Mononuclear cell (primary cell): ENCODE data around the gene TAGAP. TPM values are rescaled to one million over a fixed set of nuclear protein-coding genes. Genes with fewer than 3 reads are reported as not detected.
A peak's percentile ranks its signal among the peaks of the same experiment; 100 is the strongest.

Experiments used
- H3K27me3 ChIP-seq: 2 replicates; pipeline ENCODE4 v1.6.0; 2011; ENCODE audit warnings: low read length, control low read depth; ENCODE audit not compliant: insufficient read depth
- H3K4me1 ChIP-seq: 2 replicates; pipeline ENCODE4 v1.5.1; 2011; ENCODE audit warnings: mild to moderate bottlenecking, low read length, control low read depth; ENCODE audit not compliant: insufficient read depth
- H3K4me3 ChIP-seq: 2 replicates; pipeline ENCODE4 v1.5.1; 2011; ENCODE audit warnings: mild to moderate bottlenecking, low read length, moderate library complexity
- H3K9me3 ChIP-seq: 2 replicates; pipeline ENCODE4 v1.5.1; 2011; ENCODE audit warnings: low read depth, mild to moderate bottlenecking, control low read depth, low read length
- total RNA-seq: library from RNA; depleted of rRNA; stranded (reverse); fragments of >200 nt; gene quantifications from one replicate; pipeline ENCODE4 v1.2.3, GENCODE V29; 2012

The TAGAP gene
- total RNA-seq, 1 donor = 320 TPM

DNA sequence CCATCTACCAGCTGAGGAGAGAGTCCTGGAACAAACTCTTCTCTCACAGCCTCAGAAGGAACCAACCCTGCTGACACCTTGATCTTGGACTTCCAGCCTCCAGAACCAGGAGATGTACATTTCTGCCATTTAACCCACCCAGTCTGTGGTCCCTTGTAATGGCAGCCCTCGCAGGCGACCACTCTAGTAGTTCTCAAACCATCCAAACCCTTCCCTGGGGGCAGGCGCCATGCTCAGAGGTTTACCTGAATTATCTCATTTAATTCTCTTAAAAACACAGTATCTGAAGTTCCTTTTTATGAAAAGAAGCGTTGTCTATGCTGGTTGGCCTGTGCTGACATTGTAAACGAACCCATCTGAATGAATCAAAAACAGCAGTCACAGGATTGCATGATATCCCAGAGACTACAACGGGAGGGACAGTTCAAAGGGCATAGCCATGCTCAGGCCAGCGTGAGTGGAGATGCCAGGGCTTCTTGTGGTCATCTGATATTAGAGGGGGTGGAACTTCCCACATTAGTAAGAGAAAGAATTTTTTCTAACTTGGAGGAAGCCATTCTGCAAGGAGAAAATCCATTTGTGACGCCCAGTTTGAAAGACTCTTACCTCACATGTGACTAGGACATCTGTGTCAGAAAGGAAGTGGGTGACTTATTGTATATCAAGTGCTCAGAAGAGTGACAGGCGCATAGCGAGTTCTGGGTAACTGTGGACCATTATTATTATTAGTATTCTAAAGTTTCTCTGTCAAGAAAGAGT is 17.2 kb upstream of the TAGAP start:
- peaks cover 72% of the 10 kb centered on the region for H3K4me1 ChIP-seq
- H3K9me3 ChIP-seq = no peaks in the 10 kb centered on the region
- no peak overlapping the region for H3K4me3 ChIP-seq
- no peaks in the 10 kb centered on the region for H3K27me3 ChIP-seq

DNA sequence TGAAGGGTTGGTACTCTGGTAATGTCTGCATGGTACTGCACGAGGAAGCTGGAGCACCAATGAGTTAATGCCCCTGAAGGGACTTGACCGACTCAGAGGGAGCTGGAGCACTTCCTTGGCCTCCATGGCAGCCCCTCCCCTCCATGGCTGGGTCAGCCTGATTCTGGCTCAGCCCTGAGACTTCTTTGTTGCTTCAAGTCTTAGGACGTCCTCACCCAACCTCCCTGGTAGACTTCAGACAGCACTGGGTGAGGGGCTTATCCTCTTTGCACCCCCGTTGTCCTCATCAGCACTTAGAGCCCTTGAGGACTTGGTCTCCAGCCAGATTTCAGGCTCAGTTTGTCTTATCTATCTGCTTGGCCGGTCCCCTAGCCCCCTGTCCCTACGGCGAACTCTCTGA is 16.4 kb upstream of the TAGAP start:
- peaks cover 81% of the 10 kb centered on the region for H3K4me1 ChIP-seq
- no peaks in the 10 kb centered on the region for H3K9me3 ChIP-seq
- H3K4me3 ChIP-seq = no peak overlapping the region
- H3K27me3 ChIP-seq = no peaks in the 10 kb centered on the region

DNA sequence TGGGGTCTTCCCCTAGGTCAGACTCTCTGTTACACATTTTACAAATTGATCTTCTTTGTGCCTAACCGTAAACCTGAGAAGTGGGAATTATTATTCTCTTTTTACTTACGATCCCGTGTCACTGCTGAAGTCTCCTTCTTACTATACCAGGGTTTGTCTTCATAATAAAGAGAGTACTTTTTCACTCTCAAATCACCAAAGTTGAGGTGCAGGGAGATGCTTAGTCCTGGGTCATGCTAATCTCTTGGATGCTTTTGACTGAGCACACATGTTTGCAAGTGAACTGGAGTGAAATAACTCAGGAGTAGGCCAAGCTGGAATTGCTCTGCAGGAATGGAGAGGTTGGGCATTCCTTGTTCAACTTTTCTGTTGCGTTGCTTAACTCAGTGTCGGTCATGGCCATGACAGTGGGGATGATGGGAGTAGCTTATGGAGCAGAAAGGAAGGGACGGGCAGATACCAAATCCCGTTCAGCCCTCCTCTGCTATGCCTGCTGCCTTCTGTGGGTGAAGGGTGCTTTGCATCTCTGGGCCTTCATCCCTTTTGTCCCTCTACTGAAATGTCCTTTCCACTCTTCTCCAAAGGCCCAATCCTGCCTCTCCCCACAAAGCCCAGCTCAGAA is 15.2 kb upstream of the TAGAP start:
- H3K9me3 ChIP-seq = no peaks in the 10 kb centered on the region
- H3K27me3 ChIP-seq = no peaks in the 10 kb centered on the region
- H3K4me3 ChIP-seq = no peak overlapping the region
- H3K4me1 ChIP-seq = peaks cover 83% of the 10 kb centered on the region

DNA sequence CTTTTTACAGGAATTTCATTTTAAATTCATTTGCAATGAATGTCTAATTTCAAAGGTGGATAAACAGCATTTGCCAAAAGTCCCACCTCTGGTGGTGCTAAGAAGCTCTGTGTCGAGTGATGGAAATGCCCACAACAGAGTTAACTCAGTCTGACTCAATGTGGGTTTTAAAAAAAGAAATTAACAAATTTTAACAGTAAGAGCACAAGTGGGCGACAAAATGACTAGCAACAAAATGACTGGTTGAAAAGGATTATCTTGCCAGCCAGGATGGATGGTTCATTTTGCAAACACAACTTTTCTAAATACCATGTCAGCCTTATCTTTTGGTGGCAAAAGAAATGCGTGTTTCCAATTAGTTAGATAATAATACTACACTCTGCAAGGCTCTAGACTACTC is 14.3 kb upstream of the TAGAP start:
- H3K9me3 ChIP-seq = no peaks in the 10 kb centered on the region
- no peaks in the 10 kb centered on the region for H3K27me3 ChIP-seq
- no peak overlapping the region for H3K4me3 ChIP-seq
- peaks cover 83% of the 10 kb centered on the region for H3K4me1 ChIP-seq

DNA sequence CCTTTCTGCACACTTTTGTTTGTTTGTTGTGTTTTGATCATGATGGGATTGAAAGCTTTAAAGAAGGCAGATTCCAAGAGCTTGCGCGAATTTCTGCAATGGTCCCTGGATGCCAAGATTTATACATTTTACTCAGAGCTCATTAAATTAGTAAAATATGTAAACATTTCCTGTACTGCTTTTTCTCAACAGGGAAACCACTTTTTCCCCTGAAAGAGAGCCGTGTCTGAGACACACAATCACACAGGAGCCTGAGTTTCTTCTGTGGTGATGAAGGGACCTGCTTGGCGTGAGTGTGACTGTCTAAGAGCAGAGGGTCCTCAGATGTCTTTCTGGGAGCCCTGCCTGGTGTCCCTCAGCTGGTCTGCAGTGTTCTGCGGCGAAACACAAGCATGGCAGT is 12.1 kb upstream of the TAGAP start:
- Histone ChIP-seq H3K4me1 (peaks cover 76% of the 10 kb centered on the region), H3K27me3 (no peaks in the 10 kb centered on the region), H3K4me3 (no peak overlapping the region), H3K9me3 (no peaks in the 10 kb centered on the region)

DNA sequence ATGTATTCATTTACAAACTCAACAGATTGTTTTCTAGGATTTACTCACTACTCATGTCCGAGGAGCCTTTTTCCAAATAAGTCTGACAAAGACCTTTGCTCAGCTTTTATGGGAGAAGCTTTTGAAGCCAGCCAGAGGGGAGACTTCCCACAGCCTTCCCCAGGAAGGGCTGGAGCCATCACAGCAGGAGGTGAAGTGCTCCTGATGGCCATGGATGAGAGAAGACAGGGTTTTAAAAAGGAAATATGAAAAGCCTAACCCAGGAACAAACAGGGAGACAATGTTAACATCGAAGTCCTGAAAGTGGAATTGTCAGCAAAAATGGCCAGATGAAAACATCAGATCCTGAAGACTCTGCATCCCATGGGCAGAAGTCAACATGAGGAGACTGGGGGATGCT is 11.6 kb upstream of the TAGAP start:
- H3K27me3 ChIP-seq = no peaks in the 10 kb centered on the region
- no peak overlapping the region for H3K4me3 ChIP-seq
- H3K4me1 ChIP-seq = peaks cover 71% of the 10 kb centered on the region
- no peaks in the 10 kb centered on the region for H3K9me3 ChIP-seq

DNA sequence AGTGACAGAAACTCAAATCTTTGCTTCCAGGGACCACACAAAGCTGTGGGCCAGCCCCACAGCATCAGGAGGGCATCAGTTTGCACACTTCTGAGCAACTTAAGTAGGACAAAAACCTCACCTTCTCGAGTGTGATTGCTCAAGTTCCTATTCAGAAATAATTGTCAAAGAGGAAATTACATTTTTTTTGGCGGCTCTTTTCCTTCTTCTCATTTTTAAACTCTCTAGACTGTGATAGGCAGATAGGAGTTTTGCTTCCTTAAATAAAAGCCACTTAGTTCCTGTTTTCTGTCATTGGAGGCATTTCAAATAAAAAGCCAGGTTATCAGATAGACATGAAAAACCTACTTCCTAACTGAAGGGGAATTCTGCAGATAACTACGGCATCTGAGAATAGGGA is 11.2 kb upstream of the TAGAP start:
- H3K4me1 ChIP-seq = peaks cover 67% of the 10 kb centered on the region
- no peak overlapping the region for H3K4me3 ChIP-seq
- H3K9me3 ChIP-seq = no peaks in the 10 kb centered on the region
- no peaks in the 10 kb centered on the region for H3K27me3 ChIP-seq

DNA sequence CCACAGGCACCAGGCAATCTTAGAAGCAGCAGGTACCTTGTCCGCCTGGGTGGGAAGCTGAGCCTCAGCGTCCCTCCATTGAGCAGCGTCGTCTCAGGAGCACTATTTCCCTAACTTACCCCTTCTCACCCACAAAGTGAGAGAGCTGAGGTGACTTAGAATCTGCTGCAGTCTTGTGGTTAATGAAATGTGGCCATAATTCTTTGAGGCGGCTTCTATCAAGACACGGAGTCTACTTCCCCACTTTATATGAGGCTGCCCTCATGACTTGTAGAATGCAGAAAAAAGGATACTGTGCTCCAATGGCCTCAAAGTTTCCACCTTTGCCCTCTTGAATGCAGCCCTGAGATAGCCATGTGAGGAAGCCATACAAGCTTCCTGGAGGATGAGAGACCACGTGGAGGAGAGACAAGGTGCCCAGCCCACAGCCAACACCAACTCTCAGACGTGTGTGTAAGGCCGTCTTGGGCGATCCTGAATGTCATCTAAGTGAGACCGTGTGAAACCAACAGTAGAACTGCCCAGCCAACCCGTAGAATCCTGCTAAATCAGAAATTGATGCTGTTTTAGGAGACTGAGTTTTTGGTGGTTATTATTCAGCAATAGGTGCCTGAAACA is 9.1 kb upstream of the TAGAP start:
- Histone ChIP-seq H3K9me3 (no peaks in the 10 kb centered on the region), H3K27me3 (no peaks in the 10 kb centered on the region), H3K4me3 (no peak overlapping the region), H3K4me1 (peaks cover 56% of the 10 kb centered on the region)

DNA sequence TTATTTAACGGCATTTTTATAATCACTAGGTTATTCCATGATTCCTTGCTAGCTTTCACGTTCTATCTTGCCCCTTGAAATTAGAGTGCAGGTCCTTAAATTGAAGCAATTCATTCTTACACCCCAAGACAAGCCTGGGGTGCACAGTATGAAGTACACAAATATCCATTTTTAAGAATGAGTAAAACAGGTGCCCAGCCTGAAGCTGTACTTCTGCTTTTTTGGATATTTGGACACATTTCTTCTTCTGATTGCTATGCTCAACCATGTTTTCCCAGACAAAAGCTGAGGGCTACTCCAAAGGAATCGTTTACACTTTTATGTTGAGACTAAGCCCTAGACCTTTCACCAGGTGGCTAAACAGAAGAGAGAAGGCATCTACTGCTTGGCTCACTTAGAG is 7.9 kb upstream of the TAGAP start:
- H3K9me3 ChIP-seq = no peaks in the 10 kb centered on the region
- no peak overlapping the region for H3K4me3 ChIP-seq
- peaks cover 50% of the 10 kb centered on the region for H3K4me1 ChIP-seq
- no peaks in the 10 kb centered on the region for H3K27me3 ChIP-seq

DNA sequence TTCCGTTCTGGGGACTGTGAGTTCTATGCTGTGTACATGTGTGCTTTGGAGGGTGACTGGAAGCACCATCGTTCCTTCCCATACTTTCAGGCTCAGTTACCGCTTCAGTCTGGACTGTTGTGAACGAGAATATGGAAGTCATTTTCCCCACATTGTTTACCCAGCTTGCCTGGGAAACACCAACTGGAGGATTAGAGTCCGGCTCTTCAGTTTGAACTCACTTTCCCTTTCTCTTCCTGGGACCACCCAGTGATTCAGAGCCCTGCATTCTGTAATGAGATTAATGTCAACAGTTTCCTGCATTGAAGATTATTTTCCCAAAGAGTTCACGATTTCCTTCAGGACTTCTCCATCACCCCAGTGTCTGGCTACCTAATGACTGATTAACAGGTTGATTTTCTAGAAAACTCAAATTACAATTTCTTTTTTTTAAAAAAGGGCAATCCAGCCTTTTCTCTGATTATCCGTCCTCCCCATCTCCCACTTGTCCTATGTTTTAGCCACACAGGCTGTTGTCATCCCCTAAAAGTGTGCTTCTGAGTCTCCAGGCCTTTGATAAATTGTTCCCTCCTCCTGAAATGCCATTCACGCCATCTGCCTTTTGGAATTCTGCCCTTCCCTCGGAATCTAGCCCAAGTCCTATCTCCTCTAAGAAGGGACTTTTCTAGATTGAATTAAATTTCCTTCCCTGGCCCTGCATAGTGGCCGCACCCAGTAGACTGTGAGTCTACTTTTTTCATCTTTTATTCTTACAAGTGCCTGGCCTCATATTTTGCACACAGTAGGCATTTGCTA is 3.3 kb upstream of the TAGAP start:
- no peaks in the 10 kb centered on the region for H3K27me3 ChIP-seq
- no peak overlapping the region for H3K4me3 ChIP-seq
- no peaks in the 10 kb centered on the region for H3K9me3 ChIP-seq
- H3K4me1 ChIP-seq = peaks cover 19% of the 10 kb centered on the region

DNA sequence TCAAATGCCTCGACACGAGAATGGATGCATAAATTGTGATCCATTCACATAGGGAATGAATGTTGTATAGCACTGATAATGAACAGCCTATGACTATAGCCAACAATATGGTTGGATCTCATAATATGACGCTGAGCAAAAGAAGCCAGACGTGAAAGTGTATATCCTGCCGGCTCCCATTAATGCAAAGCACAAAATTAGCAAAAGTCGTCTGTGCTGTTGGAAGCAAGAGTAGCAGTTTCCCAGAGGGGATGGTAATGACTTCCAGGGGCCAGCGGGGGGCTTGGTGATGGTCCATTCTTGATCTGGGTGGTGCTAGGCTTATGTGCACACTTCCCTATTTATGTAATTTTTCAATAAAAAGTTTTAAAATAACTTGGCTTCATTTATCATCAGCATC is 1.0 kb upstream of the TAGAP start:
- no peaks in the 10 kb centered on the region for H3K9me3 ChIP-seq
- no peak overlapping the region for H3K4me3 ChIP-seq
- H3K27me3 ChIP-seq = no peaks in the 10 kb centered on the region
- H3K4me1 ChIP-seq = peaks cover 34% of the 10 kb centered on the region

DNA sequence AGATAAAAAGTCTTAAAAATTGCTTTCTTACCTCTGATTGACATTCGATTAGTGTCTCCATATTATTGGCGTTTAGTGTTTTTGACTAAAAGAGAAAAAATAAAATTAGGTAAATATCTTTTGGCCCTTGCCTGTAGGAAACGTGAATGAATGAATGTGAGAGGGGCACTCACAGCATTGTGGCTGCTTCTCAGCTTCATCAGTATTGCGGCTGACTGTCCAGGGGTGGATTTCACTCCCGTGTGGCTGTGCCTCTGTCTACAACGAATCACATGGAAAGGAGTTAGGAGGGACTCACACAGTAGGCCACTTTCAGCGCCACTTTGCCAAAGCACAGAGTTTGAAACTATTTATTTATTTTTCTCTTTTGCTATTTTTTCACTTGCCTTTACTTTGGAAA is 844 bp downstream of the TAGAP start:
- Histone ChIP-seq H3K4me3 (peak overlapping the region; percentile 93), H3K27me3 (no peaks in the 10 kb centered on the region), H3K9me3 (no peaks in the 10 kb centered on the region), H3K4me1 (peaks cover 47% of the 10 kb centered on the region)

DNA sequence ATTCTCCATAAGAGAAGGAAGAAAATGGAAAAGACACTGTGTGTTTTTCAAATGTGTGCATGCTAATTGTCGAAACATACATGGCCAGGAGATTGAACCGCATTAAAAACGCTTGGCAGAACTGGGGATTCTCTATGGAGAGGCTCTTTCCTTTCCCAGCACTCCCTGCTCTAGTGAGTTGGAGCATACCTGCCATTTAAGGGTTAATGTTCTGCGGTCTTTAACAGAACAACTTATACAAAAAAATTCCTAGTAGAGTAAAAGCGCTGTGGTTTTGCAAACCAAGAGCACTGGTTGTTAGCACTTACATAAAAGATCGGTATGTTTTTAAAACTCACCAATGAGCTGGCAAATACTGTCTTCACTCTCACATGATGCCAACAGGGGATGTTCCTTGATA is 1.5 kb downstream of the TAGAP start:
- peak overlapping the region; percentile 93 for H3K4me3 ChIP-seq
- no peaks in the 10 kb centered on the region for H3K9me3 ChIP-seq
- H3K27me3 ChIP-seq = no peaks in the 10 kb centered on the region
- H3K4me1 ChIP-seq = peaks cover 54% of the 10 kb centered on the region

DNA sequence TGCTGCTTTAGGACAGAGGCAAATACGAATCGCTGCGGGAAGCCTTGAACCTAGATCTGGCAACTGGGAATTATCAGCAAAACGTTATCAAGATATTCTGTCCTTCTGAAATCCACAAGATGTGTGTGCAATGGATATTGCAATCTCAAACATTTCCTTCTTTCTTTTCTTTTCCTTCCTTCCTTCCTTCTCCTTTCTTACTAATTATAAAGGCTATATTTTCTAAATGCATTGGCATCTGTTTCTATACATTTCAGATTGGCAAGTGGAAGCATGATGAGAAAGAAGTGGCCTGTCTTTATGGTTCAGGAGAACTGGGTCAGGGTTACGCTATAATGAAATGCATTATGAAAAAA is 2.0 kb downstream of the TAGAP start:
- Histone ChIP-seq H3K27me3 (no peaks in the 10 kb centered on the region), H3K4me3 (peak overlapping the region; percentile 93), H3K9me3 (no peaks in the 10 kb centered on the region), H3K4me1 (peaks cover 58% of the 10 kb centered on the region)
